Measurements from ENCODE around the gene PSIP1.
A peak's percentile ranks its signal among the peaks of the same experiment; 100 is the strongest.

PSIP1 gene

DNA sequence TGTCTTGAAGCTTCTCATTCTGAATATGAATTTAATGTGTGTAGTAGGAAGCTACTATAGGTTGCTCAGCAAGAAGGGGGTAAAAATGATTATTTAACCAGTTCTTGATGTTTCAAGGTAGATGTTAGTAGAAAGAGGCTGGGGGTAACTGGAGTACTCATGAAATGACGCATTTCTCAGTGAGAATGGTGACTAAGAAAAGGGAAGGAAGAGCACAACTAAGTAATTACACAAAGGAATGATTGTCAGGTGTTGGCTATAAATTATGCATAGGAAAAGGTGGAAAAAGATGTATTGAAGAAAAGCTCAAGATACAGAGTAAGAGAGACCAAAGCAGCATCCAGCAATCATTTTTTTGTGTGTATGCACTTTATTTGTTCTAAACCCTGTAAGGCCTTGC, 1.4 kb upstream of the PSIP1 start:
- TF ChIP-seq EGR1 (IDR thresholded peaks at IDR 0.05) (no peak), CREB1 (IDR thresholded peaks at IDR 0.05; ENCODE audit: low read depth) (no peak), TCF12 (IDR thresholded peaks at IDR 0.05; ENCODE audit: low read depth) (no peak), NFIC (IDR thresholded peaks at IDR 0.05) (no peak), EP300 (IDR thresholded peaks at IDR 0.05; ENCODE audit: borderline replicate concordance) (no peak), TAF1 (IDR thresholded peaks at IDR 0.05; ENCODE audit: low read depth) (no peak), RAD21 (IDR thresholded peaks at IDR 0.05; ENCODE audit: low read depth) (no peak), FOXM1 (IDR thresholded peaks at IDR 0.05; ENCODE audit: borderline replicate concordance, low read depth) (no peak), ZBTB7A (IDR thresholded peaks at IDR 0.05; ENCODE audit: low read depth) (no peak), TEAD4 (IDR thresholded peaks at IDR 0.05) (no peak), YY1 (IDR thresholded peaks at IDR 0.05; ENCODE audit: low read depth) (no peak), CEBPB (IDR thresholded peaks at IDR 0.05) (no peak)
- TF ChIP-seq, protein P1, sequence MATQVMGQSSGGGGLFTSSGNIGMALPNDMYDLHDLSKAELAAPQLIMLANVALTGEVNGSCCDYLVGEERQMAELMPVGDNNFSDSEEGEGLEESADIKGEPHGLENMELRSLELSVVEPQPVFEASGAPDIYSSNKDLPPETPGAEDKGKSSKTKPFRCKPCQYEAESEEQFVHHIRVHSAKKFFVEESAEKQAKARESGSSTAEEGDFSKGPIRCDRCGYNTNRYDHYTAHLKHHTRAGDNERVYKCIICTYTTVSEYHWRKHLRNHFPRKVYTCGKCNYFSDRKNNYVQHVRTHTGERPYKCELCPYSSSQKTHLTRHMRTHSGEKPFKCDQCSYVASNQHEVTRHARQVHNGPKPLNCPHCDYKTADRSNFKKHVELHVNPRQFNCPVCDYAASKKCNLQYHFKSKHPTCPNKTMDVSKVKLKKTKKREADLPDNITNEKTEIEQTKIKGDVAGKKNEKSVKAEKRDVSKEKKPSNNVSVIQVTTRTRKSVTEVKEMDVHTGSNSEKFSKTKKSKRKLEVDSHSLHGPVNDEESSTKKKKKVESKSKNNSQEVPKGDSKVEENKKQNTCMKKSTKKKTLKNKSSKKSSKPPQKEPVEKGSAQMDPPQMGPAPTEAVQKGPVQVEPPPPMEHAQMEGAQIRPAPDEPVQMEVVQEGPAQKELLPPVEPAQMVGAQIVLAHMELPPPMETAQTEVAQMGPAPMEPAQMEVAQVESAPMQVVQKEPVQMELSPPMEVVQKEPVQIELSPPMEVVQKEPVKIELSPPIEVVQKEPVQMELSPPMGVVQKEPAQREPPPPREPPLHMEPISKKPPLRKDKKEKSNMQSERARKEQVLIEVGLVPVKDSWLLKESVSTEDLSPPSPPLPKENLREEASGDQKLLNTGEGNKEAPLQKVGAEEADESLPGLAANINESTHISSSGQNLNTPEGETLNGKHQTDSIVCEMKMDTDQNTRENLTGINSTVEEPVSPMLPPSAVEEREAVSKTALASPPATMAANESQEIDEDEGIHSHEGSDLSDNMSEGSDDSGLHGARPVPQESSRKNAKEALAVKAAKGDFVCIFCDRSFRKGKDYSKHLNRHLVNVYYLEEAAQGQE (IDR thresholded peaks at IDR 0.05; ENCODE audit: low read depth) = no peak
- TF ChIP-seq, protein P2, sequence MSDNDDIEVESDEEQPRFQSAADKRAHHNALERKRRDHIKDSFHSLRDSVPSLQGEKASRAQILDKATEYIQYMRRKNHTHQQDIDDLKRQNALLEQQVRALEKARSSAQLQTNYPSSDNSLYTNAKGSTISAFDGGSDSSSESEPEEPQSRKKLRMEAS (IDR thresholded peaks at IDR 0.05) = no peak
- TF ChIP-seq, protein P3, sequence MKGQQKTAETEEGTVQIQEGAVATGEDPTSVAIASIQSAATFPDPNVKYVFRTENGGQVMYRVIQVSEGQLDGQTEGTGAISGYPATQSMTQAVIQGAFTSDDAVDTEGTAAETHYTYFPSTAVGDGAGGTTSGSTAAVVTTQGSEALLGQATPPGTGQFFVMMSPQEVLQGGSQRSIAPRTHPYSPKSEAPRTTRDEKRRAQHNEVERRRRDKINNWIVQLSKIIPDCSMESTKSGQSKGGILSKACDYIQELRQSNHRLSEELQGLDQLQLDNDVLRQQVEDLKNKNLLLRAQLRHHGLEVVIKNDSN (IDR thresholded peaks at IDR 0.05) = no peak

DNA sequence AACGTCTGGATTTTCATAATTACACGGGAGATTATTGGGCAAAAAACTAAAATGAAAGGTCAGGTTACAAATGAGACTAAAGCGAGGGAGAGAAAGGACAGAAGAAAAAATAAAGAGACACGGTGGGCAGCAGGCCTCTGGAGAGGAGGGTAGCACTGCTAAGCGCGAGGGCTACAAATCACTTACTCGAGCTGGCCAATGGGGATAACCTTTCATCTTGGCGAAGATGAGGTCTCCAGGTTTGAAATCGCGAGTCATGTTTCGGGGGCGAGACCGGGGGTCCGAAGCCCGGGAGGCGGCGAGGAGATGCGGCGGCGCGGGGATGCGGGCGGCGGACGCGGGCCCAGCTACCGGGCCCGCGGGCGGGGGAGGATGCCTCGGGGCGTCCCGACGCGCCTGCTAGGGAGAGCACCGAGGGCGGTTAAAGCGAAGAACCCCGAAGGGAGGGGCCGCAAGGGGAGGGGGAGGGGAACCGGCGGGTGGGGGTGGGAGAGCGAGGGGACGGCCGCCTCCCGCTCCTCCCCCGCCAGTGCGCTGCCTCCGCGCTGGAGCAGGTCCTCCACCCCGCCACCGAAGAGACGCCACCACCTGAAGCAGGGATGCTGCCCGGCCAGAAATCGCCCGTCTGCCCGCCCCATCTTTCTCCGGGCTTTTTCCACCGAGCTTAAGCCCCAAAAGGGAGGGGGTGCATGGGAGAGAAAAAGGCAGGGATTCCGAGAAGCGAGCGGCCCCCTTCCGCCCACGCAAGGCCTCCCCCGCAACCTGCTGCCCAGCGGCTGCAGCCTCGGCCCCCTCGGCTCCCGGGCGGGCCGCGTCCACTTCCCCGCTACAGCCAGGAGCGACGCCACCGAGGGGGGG, 610 bp downstream of the PSIP1 start:
- peak; percentile 92 for TF ChIP-seq EGR1 (IDR thresholded peaks at IDR 0.05)
- TF ChIP-seq, protein P2 (IDR thresholded peaks at IDR 0.05) = no peak
- no peak for TF ChIP-seq RAD21 (IDR thresholded peaks at IDR 0.05; ENCODE audit: low read depth)

DNA sequence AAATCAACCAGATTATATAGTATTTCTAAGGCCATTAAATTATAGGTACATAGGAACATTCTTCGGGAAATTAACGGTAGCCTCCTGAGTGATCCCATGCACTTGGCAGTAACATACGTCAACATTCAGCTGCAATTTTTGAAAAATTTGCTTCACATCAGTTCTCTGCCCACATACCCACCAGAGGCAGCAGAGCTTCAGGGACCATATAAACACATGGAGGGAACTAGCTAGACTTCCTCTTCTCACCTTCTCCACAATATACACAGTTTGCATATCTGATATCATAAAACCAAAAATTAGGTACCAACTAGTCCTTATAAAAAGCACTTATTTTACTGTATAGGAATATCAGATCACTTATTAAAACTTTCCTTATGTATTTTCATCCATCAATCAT, 4.8 kb downstream of the PSIP1 start:
- TF ChIP-seq ZBTB7A (IDR thresholded peaks at IDR 0.05; ENCODE audit: low read depth) = no peak
- TF ChIP-seq TAF1 (IDR thresholded peaks at IDR 0.05; ENCODE audit: low read depth) = no peak
- no peak for TF ChIP-seq TEAD4 (IDR thresholded peaks at IDR 0.05)
- no peak for TF ChIP-seq NFIC (IDR thresholded peaks at IDR 0.05)
- no peak for TF ChIP-seq CEBPB (IDR thresholded peaks at IDR 0.05)
- no peak for TF ChIP-seq TCF12 (IDR thresholded peaks at IDR 0.05; ENCODE audit: low read depth)
- TF ChIP-seq, protein P2 (IDR thresholded peaks at IDR 0.05) = no peak
- TF ChIP-seq, protein P1 (IDR thresholded peaks at IDR 0.05; ENCODE audit: low read depth) = no peak
- TF ChIP-seq, protein P3 (IDR thresholded peaks at IDR 0.05) = no peak
- no peak for TF ChIP-seq EGR1 (IDR thresholded peaks at IDR 0.05)
- no peak for TF ChIP-seq CREB1 (IDR thresholded peaks at IDR 0.05; ENCODE audit: low read depth)
- TF ChIP-seq YY1 (IDR thresholded peaks at IDR 0.05; ENCODE audit: low read depth) = no peak
- TF ChIP-seq FOXM1 (IDR thresholded peaks at IDR 0.05; ENCODE audit: borderline replicate concordance, low read depth) = no peak
- TF ChIP-seq EP300 (IDR thresholded peaks at IDR 0.05; ENCODE audit: borderline replicate concordance) = no peak
- no peak for TF ChIP-seq RAD21 (IDR thresholded peaks at IDR 0.05; ENCODE audit: low read depth)

DNA sequence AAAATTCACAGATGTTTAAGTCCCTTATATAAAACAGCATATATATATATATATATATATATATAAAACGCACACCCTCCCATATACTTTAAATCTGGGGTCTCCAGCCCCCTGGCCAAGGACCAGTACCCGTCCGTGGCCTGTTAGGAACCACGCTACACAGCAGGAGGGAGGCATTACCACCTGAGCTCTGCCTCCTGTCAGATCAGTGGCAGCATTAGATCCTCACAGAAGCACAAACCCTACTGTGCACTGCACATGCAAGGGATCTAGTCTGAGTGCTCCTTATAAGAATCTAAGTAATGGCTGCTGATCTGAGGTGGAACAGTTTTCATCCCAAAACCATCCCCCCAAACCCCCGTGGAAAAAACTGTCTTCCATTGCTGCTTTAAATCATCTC, 9.0 kb downstream of the PSIP1 start:
- no peak for TF ChIP-seq RAD21 (IDR thresholded peaks at IDR 0.05; ENCODE audit: low read depth)
- TF ChIP-seq, protein P1 (IDR thresholded peaks at IDR 0.05; ENCODE audit: low read depth) = no peak
- TF ChIP-seq TAF1 (IDR thresholded peaks at IDR 0.05; ENCODE audit: low read depth) = no peak
- TF ChIP-seq CEBPB (IDR thresholded peaks at IDR 0.05) = no peak
